Astrocyte of the spinal cord (primary cell): ENCODE measurements around the gene MBOAT1.

ENCODE experiments used
- DNase-seq: peaks from one replicate; pipeline ENCODE4 v3.0.0; 2011; ENCODE audit warnings: low read depth, low spot score
- H3K4me3 ChIP-seq: 2 replicates; pipeline ENCODE4 v1.5.1; 2011; ENCODE audit warnings: low read depth, mild to moderate bottlenecking, low read length, moderate library complexity
- in situ Hi-C: cut with HindIII; loops from 2 replicates; pipeline ENCODE4 v1.10.0; 2017; ENCODE audit warnings: low sequenced_read_pairs
- TF ChIP-seq, protein P1 (sequence below): IDR thresholded peaks from 2 replicates; pipeline ENCODE4 v1.5.1; 2012; ENCODE audit warnings: low read depth, mild to moderate bottlenecking, low read length, inconsistent platforms

MBOAT1 gene

DNA sequence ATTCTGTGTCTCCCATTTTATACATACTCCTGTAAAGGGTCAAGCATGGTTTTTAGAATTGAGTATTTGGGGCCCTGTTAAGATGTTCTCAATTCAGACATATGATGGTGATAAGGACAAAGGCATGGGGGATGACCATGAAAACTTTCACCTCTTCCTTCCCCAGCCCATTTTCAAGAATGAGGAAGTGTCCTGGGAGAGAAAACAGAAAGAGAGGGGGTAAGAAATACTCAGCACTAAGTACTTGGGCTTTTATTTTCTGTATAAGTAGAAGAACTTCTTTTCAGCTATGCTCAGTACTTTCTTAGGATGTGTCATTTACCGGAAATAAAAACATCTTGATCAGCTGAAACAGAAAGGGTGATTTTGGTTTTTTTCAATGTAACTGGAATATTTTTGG is 10.9 kb upstream of the MBOAT1 start:
- H3K4me3 ChIP-seq: no peak overlapping the region
- in situ Hi-C loops: no loop called here
- DNase-seq: no peak
- TF ChIP-seq, protein P1, sequence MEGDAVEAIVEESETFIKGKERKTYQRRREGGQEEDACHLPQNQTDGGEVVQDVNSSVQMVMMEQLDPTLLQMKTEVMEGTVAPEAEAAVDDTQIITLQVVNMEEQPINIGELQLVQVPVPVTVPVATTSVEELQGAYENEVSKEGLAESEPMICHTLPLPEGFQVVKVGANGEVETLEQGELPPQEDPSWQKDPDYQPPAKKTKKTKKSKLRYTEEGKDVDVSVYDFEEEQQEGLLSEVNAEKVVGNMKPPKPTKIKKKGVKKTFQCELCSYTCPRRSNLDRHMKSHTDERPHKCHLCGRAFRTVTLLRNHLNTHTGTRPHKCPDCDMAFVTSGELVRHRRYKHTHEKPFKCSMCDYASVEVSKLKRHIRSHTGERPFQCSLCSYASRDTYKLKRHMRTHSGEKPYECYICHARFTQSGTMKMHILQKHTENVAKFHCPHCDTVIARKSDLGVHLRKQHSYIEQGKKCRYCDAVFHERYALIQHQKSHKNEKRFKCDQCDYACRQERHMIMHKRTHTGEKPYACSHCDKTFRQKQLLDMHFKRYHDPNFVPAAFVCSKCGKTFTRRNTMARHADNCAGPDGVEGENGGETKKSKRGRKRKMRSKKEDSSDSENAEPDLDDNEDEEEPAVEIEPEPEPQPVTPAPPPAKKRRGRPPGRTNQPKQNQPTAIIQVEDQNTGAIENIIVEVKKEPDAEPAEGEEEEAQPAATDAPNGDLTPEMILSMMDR: no peak

DNA sequence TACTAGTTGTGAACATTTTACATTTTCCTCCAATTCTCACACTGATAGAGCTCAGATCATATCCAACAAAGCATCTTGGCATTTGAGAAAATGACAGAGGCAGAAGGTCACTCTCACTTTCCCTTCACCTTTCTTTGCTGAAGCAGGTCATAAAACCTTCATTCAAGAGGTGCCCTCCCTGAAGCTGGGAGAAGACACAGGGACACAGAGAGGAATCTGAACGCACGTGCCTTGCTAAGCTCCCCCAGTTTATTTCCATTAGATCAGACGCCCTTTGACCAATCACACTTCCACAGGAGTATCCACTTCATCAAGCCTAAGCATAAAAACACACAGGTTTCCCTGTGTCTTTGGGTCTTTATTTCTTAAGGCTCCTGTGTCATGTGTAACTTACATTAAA is 9.2 kb upstream of the MBOAT1 start:
- no peak overlapping the region for H3K4me3 ChIP-seq
- TF ChIP-seq, protein P1: no peak
- in situ Hi-C loops: no loop called here
- no peak for DNase-seq

DNA sequence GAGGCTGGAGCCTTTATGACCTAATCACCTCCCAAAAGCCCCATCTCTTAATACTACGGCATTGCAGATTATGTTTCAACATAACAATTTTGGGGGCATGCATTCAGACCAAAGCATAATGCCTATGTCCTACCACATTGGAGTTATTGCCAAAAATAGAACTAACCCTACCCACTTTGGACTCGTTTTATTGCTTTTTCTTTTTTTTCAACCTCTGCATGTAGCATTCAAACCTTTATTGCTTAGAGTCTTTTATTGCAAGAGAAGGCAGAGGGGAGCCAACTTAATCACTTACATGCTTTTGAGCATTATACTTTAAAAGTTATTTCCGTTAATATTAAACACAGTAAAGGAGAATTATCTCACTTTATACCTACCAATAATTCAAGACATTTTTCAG is 8.1 kb upstream of the MBOAT1 start:
- H3K4me3 ChIP-seq: no peak overlapping the region
- no peak for DNase-seq
- TF ChIP-seq, protein P1: no peak
- in situ Hi-C loops: no loop called here

DNA sequence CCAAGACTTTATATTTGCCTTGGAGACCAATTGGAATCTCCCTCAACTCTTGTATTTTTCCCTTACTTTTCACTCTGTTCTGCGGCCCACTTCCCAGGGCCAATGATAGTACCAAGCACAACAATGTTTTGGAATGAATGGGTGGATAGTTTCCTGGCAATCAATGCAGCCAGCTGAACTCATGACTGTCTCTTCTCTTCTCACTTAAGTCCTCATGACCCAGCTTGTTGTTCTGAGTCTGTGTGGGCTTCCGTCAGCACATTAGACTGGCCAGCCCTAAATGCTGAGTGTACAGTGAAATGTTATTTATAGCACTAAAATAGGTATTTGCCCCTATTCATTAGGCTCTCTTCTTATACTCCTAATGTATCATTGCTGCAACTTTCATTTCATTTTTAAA is 5.6 kb upstream of the MBOAT1 start:
- TF ChIP-seq, protein P1: no peak
- no peak for DNase-seq
- H3K4me3 ChIP-seq: no peak overlapping the region
- in situ Hi-C loops: no loop called here

DNA sequence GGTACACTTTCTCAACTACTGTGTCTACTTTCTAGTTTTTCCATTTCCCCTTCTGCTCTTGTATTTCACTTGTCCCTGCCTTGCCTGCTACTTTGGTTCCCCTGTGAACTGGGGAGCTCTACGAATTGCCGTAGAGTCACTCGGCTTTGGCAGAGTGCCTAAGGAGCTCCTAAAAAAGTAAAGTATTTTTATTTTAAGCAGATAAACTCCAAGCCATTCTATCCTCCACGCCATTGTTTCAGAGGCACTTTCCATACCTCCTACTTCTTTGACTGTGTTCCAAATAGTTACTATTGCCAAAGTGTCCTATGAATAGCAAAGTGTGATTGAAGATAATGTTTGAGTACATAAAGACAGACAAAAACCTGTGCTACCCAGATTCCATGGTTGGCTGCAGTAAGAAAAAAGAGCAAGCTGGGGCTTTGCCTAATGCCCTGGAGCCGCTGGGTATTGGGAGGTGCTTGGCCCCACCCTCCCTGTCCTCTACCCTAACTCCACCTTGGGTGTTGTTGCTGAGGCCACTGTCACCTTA is 5.1 kb upstream of the MBOAT1 start:
- in situ Hi-C loops: no loop called here
- TF ChIP-seq, protein P1: no peak
- DNase-seq: no peak
- H3K4me3 ChIP-seq: no peak overlapping the region

DNA sequence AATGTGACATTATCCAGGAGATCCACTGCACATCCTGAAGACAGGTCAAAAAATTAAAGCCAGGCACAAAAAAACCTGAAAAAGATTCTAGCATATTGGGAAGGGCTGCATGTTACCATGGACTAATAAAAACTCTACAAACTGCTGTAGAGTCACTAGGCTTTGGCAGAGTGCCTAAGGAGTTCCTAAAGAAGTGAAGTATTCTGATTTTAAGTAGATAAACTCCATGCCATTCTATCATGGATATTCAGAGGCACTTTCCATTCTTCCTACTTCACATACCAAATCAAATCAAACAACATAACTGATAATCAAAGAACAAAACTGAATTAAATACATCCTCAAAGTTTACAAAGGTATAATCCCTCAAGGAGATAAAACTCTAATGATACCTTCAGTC is 3.0 kb upstream of the MBOAT1 start:
- no peak overlapping the region for H3K4me3 ChIP-seq
- no peak for DNase-seq
- TF ChIP-seq, protein P1: no peak
- in situ Hi-C loops: no loop called here

DNA sequence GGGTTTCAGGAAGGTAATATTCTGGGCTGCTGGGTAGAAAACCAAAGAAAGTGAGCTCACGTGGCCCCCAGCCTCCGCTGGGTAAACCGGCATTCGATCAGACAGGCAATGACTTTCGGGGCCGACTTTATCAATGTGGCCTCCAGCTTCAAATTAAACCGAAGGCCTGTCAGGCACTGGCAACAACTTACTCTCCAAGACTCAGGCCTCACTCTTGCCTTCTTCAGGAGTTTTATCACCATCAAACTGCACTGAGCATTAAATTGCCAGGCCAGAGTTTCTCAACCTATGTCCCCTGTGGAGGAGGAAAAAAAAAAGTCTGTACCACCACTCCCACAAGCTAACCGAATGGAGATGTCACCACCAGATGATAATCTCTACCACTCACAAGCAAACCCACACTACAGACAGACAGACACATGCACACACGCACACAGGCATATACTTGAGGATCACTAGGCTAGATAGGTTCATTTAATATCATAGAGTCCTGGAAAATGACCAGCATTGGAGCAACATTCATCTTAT is 1.1 kb upstream of the MBOAT1 start:
- peak overlapping the region; percentile 61 for H3K4me3 ChIP-seq
- TF ChIP-seq, protein P1: no peak
- in situ Hi-C loops: no loop called here
- DNase-seq: no peak
